Urinary bladder (tissue), 4 donors: ENCODE measurements around the gene ADARB1. TPM values are rescaled to one million over a fixed set of nuclear protein-coding genes. Genes with fewer than 3 reads are reported as not detected.
"Not testable (repeated sequence)": the region's sequence is repeated elsewhere in the genome, so short reads cannot be mapped to it uniquely, and the experiment has no call there.

Source experiments
- DNase-seq: peaks from one replicate; pipeline ENCODE4 v3.0.0-alpha.2; 2015; ENCODE audit errors: extremely low spot score
- H3K27ac ChIP-seq: one replicate; pipeline ENCODE4 v1.5.1; 2013; ENCODE audit warnings: low read depth, mild to moderate bottlenecking, moderate library complexity
- H3K36me3 ChIP-seq: one replicate; pipeline ENCODE4 v1.6.1; 2013; ENCODE audit warnings: mild to moderate bottlenecking, moderate library complexity; ENCODE audit not compliant: insufficient read depth
- H3K4me1 ChIP-seq: one replicate; pipeline ENCODE4 v1.6.1; 2013; ENCODE audit warnings: mild to moderate bottlenecking, moderate library complexity; ENCODE audit not compliant: insufficient read depth
- H3K4me3 ChIP-seq: one replicate; pipeline ENCODE4 v1.5.1; 2013; ENCODE audit warnings: low read depth, low read length
- WGBS: extraction: QIAGEN DNeasy Blood & Tissue Kit; methylation state at CpG from one replicate; pipeline ENCODE4 v1.1.7; 2013; 5-methylcytosine and 5-hydroxymethylcytosine counted together
- polyA plus RNA-seq: library from polyadenylated mRNA; stranded (reverse); fragments of 200-250 nt; gene quantifications from one replicate; pipeline ENCODE4 v1.2.3, GENCODE V29; 2013
- total RNA-seq: library from RNA; depleted of rRNA; stranded (reverse); fragments of >200 nt; gene quantifications from one replicate; pipeline ENCODE4 v1.2.3, GENCODE V29; 2014
- donor health status: healthy with polysubstance abuse.
- donor health status: healthy.

The ADARB1 gene
- total and polyA plus RNA-seq, 2 donors, result 35.3 to 79.8 TPM

GRCh38 chr21:45122432-45123132, 48.2 kb downstream of the ADARB1 start:
- H3K4me1 ChIP-seq, result no peaks in the 10 kb centered on the region
- no peak overlapping the region for H3K27ac ChIP-seq
- no peak for DNase-seq
- no peaks in the 10 kb centered on the region for H3K36me3 ChIP-seq
- 91% methylated on average over 10 of the region's 10 CpGs for WGBS
- no peak overlapping the region for H3K4me3 ChIP-seq

- H3K36me3 ChIP-seq, result no peaks in the 10 kb centered on the region
- no peaks in the 10 kb centered on the region for H3K4me1 ChIP-seq
- H3K4me3 ChIP-seq, result no peak overlapping the region
- H3K27ac ChIP-seq, result no peak overlapping the region
- DNase-seq, result no peak
- WGBS, result 89% methylated on average over 6 of the region's 6 CpGs
Observed at GRCh38 chr21:45123440-45123839, 49.1 kb downstream of the ADARB1 start.

GRCh38 chr21:45124596-45124995, 50.2 kb downstream of the ADARB1 start:
- no peak overlapping the region for H3K27ac ChIP-seq
- 91% methylated on average over 6 of the region's 6 CpGs for WGBS
- no peaks in the 10 kb centered on the region for H3K4me1 ChIP-seq
- no peak for DNase-seq
- H3K36me3 ChIP-seq, result no peaks in the 10 kb centered on the region
- no peak overlapping the region for H3K4me3 ChIP-seq

GRCh38 chr21:45125357-45125756, 51.0 kb downstream of the ADARB1 start:
- Histone ChIP-seq H3K4me3 (no peak overlapping the region), H3K36me3 (no peaks in the 10 kb centered on the region), H3K4me1 (no peaks in the 10 kb centered on the region), H3K27ac (no peak overlapping the region)
- DNase-seq, result no peak
- WGBS, result 89% methylated on average over 4 of the region's 4 CpGs

GRCh38 chr21:45126204-45126626, 51.8 kb downstream of the ADARB1 start:
- Histone ChIP-seq H3K27ac (no peak overlapping the region), H3K4me1 (no peaks in the 10 kb centered on the region)
- WGBS, result 77% methylated on average over 11 of the region's 11 CpGs

GRCh38 chr21:45126983-45127382, 52.6 kb downstream of the ADARB1 start:
- WGBS, result 89% methylated on average over 7 of the region's 7 CpGs
- H3K27ac ChIP-seq, result no peak overlapping the region

More at GRCh38 chr21:45126204-45126626, 51.8 kb downstream of the ADARB1 start:
- Histone ChIP-seq H3K4me3 (no peak overlapping the region), H3K36me3 (no peaks in the 10 kb centered on the region)
- no peak for DNase-seq

GRCh38 chr21:45127937-45128336, 53.6 kb downstream of the ADARB1 start:
- Histone ChIP-seq H3K4me1 (no peaks in the 10 kb centered on the region), H3K4me3 (no peak overlapping the region), H3K36me3 (no peaks in the 10 kb centered on the region), H3K27ac (no peak overlapping the region)
- 91% methylated on average over 13 of the region's 13 CpGs for WGBS
- DNase-seq, result no peak

More at GRCh38 chr21:45126983-45127382, 52.6 kb downstream of the ADARB1 start:
- no peak overlapping the region for H3K4me3 ChIP-seq
- no peak for DNase-seq
- H3K36me3 ChIP-seq, result no peaks in the 10 kb centered on the region
- H3K4me1 ChIP-seq, result no peaks in the 10 kb centered on the region

GRCh38 chr21:45128613-45129188, 54.3 kb downstream of the ADARB1 start:
- Histone ChIP-seq H3K27ac (no peak overlapping the region), H3K36me3 (no peaks in the 10 kb centered on the region), H3K4me3 (no peak overlapping the region), H3K4me1 (no peaks in the 10 kb centered on the region)
- 68% methylated on average over 9 of the region's 9 CpGs for WGBS
- DNase-seq, result no peak

- Histone ChIP-seq H3K4me3 (no peak overlapping the region), H3K36me3 (no peaks in the 10 kb centered on the region), H3K27ac (no peak overlapping the region), H3K4me1 (no peaks in the 10 kb centered on the region)
- WGBS, result 64% methylated on average over 19 of the region's 19 CpGs
- DNase-seq, result no peak
Observed at GRCh38 chr21:45129189-45129923, 55.0 kb downstream of the ADARB1 start.

GRCh38 chr21:45130324-45130774, 56.0 kb downstream of the ADARB1 start:
- no peaks in the 10 kb centered on the region for H3K36me3 ChIP-seq
- DNase-seq, result no peak
- WGBS, result 5% methylated on average over 10 of the region's 10 CpGs

GRCh38 chr21:45131537-45131999, 57.2 kb downstream of the ADARB1 start:
- no peak for DNase-seq
- Histone ChIP-seq H3K4me3 (no peak overlapping the region), H3K36me3 (no peaks in the 10 kb centered on the region), H3K27ac (no peak overlapping the region), H3K4me1 (no peaks in the 10 kb centered on the region)
- WGBS, result 82% methylated on average over 17 of the region's 17 CpGs

More at GRCh38 chr21:45130324-45130774, 56.0 kb downstream of the ADARB1 start:
- Histone ChIP-seq H3K4me3 (no peak overlapping the region), H3K4me1 (no peaks in the 10 kb centered on the region), H3K27ac (no peak overlapping the region)

- no peak for DNase-seq
- 62% methylated on average over 13 of the region's 13 CpGs for WGBS
- Histone ChIP-seq H3K4me1 (no peaks in the 10 kb centered on the region), H3K36me3 (no peaks in the 10 kb centered on the region), H3K27ac (no peak overlapping the region), H3K4me3 (no peak overlapping the region)
Observed at GRCh38 chr21:45132841-45133573, 58.6 kb downstream of the ADARB1 start.

GRCh38 chr21:45133574-45134278, 59.3 kb downstream of the ADARB1 start:
- H3K27ac ChIP-seq, H3K4me3 ChIP-seq, H3K36me3 ChIP-seq, H3K4me1 ChIP-seq, DNase-seq: not testable (repeated sequence)
- WGBS, result 95% methylated on average over 52 of the region's 60 CpGs
